Fibroblast of the conjunctiva (primary cell): ENCODE data around the gene CHST10.
"Not testable (repeated sequence)": the region's sequence is repeated elsewhere in the genome, so short reads cannot be mapped to it uniquely, and the experiment has no call there.

Source experiments
- DNase-seq: peaks from one replicate; pipeline ENCODE4 v3.0.0-alpha.2; 2010; ENCODE audit warnings: low read depth

Gene CHST10, protein sequence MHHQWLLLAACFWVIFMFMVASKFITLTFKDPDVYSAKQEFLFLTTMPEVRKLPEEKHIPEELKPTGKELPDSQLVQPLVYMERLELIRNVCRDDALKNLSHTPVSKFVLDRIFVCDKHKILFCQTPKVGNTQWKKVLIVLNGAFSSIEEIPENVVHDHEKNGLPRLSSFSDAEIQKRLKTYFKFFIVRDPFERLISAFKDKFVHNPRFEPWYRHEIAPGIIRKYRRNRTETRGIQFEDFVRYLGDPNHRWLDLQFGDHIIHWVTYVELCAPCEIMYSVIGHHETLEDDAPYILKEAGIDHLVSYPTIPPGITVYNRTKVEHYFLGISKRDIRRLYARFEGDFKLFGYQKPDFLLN

DNA sequence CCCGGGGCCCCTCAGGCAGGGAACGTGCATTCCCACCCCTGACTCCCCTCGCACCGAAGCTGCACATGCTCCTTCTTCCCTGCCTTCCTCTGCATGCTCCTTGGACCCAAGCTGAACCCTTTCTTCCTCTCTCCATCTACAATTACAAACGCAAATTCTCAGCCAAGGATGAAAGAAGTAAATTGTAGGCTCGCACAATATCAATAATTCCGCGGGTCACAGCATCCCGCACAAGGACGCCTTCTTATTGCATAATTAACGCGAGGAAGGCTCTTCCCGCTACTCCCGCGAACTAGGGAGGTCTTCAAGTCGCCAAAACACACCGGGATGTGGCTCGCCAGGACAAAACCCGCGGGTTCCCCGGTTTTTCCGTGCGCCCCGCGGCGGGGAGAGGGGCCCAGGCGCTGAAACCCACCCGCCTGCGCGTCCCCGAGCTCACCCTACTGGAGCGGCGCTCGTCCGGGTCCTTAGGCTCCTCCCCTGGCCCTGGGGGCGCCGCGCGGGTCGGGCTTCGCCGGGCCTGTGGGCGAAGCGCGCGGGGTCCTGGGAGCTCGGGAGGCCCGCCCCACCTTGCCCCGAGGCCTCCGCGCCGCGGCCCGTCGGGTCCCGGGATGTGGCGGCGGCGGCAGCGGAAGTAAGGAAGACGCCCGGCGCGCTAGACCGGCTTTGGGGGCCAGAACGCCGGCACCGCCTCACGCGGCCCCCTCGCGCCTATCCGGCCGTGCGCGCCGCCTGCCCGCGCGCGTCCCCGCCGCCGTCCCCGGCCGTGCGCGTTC, at the start of gene CHST10:
CHST10 (minus strand) TSS at position 734 of the 776 bp plus-strand sequence. CDS start 10,993 bp downstream, outside the sequence.
- DNase-seq, result no peak

DNA sequence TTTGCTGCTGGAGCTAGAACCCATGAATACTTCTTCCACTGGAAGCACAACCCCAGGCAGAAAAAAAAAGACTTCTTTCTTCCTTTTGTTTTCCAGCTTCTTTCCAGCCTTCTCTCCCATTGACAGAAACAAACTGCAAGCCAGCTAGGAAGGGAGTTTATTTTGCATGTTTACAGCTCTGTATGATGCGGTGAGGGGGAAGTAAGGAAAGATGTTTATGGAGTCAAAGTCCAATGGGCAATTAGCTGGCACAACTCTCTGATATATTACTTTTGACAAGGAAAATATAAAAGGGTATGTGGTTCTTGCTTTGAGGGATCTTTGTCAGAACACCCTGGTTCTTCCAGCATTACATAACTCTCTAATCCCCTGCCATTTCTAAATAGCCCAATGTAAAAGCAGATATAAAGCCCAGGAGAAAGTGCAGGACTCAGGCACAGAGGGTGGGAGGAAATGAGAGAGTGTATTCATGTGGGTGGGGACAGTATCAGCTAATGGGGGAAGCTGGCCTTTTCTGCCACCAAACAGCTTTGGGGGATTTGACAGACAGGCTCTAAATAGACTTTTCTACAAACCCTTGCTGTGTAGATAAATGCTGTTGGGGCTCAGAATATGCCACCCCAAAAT, 43.5 kb upstream of the CHST10 start:
- no peak for DNase-seq

DNA sequence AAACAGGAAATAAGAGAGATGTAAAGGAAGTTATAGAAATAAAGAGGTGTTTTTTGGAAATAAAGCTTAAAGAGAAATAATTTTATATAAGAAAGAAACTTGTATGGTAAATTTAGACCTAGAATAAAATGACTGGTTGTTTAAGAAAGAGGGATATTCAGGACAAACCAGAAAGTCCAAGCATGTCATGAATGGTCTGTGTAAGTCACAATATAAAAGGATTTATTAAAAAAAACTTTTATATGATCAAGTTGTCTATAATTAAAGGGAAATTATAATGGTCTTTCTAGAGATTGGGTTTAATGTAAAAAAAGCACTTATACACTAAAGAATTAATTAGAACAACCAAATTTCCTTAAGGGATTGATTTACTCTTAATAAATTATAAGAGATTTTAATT, 38.9 kb upstream of the CHST10 start:
- DNase-seq, result not testable (repeated sequence)

DNA sequence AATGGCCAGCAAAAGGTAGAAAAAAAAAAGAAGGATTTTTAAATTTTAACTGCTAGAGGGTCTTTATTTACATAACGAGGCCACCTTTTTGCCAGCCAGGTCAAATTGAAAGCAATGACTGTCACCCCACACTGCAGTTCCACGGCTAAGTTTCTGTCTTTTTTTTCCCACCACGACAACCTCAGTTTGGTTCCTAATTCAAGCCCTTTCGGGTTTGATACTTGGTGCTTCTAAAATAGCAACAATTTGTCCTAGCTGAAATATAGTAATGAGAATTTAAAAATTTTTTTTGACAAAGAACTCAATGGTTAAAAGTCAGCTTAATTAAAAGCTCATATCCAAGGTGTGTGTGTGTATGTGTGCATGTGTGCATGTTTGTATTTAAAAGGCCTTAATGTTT, 36.4 kb upstream of the CHST10 start:
- no peak for DNase-seq

DNA sequence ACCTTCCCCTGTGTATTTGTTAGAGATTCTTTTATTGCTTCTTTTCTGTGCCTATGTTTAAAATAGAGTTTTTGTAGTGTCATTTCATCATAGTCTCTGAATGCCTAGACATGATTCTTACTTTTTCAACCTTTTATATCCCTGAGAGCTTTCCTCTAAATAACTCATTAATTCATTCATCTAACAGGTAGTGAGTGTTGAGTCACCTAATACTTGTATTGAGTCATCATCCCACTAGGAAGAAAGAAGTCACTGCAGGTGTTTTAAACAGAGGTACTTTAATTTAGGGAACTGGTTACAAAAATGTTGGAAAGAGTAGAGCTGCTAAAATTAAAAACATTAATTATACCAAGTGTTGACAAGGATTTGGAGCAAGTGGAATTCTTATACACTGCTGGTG, 34.3 kb upstream of the CHST10 start:
- DNase-seq, result no peak

DNA sequence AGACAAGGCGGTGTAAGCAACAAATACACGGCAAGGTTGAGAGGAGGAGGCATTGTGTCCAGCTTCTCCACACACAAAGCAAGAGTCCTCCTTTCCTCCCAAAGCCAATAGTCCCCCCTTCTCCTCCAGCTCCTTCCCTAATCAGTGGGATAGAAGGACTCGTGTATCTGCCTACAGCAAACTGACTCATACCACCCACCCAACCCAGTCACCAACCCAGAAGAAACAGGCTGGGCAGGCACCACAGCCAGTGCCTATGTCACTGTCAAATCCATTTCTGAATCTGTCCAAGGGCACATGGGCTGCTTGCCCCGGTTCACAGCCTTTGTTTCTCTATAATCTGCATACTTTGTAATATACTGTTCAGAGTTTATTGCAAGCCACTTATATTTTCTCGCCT, 33.6 kb upstream of the CHST10 start:
- DNase-seq, result no peak

DNA sequence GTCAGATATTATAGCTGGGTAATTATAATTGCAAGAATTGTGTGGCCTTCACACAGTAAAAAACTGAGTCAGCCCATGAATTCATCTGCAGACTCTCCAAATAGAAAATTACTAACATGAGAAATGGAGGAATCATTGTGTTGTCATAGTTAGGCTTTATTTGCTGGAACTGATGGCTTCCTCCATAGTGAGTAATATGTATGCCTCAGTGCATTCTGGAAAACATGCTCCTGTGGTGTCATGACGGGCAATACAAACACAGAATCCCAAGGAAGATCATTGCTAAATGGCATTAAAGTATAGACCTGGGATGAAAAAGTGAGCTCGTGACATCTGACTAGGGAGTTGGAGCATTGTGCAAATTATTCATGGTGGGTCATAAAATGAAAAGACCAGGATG, 29.2 kb upstream of the CHST10 start:
- DNase-seq, result no peak

DNA sequence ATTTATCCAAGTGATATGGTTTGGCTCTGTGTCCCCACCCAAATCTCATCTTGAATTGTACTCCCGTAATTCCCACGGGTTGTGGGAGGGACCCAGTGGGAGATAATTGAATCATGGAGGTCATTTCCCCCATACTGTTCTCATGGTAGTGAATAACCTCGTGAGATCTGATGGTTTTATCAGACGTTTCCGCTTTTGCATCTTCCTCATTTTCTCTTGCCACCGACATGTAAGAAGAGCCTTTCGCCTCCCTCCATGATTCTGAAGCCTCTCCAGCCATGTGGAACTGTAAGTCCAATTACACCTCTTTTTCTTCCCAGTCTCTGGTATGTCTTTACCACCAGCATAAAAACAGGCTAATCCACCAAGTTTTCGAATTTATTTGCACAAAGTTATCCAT, 20.3 kb upstream of the CHST10 start:
- DNase-seq, result no peak

DNA sequence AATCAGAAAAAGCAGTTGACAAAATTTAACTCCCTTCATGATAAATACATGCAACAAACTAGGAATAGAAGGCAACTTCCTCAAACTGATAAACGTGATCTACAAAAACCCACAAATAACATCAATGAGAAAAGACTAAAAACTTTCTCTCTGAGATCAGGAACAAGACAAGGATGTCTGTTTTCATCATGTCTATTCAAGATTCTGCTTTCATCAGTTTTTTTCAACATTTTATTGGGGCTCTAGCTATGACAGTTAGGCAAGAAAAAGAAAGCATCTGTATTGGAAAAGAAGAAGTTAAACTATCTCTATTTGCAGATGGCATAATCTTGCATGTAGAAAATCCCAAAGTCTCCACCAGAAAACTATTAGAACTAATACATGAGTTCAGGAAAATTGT, 12.3 kb upstream of the CHST10 start:
- DNase-seq, result no peak

DNA sequence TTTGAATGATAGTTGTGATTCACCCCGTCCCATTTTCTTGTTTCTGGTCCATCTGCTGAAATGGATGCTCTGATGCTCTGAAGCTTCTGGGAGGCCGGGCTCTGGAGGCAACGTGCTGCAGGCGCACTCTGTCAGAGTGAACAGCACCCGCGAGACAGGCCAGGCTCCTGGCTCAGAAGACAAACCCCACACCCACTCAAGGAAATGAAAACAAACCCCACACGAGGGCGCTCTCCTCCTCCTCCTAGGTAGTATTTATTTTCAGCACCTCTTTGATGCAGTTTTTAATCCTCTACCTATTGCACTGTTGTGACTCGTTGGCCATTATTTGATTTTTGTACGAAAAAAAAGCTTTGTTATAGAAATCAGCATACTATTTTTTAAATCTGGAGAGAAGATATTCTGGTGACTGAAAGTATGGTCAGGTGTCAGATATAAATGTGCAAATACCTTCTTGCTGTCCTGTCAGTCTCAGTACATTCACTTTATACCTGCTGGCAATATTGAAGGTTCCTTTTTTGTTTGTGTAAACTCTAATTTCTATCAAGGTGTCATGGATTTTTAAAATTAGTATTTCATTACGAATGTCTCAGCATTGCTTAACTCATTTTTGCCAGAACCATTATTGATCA, 10.3 kb upstream of the CHST10 start:
- DNase-seq, result no peak

DNA sequence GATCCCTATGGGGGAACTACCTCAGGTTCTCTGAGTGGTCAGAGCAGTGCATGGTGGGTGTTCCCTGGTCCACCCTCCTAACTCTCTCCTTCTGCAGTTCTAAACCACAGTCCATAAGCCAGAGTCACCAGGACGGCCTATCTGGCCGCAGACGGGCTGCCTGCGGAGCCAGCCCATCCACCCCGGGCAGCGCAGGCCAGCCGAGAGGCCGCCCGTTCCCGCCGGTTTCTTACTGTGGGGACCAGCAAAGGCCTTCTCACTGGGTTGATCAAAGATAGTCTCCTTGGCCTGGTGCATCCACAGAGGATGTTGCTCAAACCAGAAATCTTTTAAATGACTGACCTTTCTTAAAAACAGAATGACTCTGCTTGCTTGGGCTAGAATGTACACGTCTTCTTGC, 9.6 kb upstream of the CHST10 start:
- no peak for DNase-seq

DNA sequence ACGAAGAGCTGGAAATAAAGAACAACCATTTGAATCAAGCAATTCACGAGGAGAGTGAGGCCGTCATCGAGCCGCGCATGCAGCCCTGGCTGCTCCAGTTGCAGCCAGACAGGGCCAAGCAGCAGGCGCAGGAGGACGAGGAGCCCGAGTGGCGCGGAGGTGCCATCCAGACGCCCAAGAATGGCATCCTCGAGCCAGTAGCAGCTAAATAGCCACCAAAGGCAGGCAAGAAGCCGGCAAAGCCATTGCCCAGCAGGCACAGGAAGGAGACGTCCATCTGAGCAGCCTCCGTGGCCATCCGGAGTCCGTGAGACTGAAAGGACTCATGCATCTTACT, 8.9 kb upstream of the CHST10 start:
- no peak for DNase-seq

DNA sequence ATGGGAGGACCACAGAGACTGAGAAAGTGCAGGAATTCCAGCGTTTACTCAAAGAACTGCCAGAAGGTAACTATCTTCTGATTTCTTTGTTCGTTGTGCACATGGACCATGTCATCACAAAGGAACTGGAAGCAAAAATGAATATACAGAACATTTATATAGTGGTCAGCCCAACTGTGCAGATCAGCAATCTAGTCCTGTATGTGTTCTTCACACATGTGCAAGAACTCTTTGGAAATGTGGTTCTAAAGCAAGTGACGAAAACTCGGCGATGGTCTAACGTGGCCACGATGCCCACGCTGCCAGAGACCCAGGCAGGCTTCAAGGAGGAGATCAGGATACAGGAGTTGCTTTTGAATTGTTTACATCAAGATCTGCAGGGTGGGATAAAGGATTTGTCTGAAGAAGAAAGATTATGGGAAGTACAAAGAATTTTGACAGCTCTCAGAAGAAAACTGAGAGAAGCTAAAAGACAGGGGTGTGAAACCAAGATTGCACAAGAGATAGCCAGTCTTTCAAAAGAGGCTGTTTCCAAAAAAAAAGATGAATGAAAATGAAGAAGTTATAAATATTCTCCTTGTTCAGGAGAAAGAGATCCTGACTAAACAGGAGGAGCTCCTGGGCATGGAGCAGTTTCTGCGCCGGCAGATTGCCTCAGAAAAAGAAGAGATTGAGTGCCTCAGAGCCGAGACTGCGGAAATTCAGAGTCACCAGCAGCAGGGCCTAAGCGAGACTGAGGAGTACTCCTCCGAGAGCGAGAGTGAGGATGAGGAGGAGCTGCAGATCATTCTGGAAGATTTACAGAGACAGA, 8.3 kb upstream of the CHST10 start:
- DNase-seq, result no peak

DNA sequence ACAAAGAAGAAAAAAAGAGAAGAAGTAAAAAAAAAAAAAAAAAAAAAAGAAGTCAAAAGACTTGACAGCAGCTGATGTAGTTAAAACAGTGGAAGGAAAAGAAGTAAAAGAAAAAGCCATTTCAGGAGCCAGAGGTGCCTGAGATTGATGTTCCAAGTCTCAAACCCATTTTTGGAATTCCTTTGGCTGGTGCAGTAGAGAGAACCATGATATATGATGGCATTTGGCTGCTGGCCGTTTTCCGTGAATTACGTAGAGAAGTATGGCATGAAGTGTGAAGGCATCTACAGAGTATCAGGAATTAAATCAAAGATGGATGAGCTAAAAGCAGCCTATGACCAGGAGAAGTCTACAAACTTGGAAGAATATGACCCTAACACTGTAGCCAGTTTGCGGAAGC, 7.6 kb upstream of the CHST10 start:
- no peak for DNase-seq

DNA sequence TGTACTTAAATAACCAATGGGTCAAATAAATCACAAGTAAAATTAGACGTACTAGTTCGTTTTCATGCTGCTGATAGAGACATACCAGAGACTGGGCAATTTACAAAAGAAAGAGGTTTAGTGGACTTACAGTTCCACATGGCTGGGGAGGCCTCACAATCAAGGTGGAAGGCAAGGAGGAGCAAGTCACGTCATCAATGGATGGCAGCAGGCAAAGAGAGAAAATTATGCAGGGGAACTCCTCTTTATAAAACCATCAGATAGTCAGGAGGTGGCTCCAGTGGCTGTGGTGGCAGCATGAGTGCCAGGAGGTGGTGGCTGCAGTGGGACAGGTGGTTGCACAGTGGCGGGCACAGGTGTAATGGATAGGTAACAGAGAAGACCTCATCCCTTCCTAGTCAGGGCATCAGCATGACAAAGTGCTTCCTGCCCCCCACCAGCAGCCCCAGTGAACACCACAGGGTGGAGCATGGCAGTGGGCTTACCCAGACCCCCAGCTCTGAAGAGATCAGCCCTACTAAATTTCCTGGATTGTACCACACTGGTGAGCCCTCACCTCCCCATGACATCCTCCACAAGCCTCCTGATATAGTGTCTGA, 6.9 kb upstream of the CHST10 start:
- DNase-seq, result no peak

DNA sequence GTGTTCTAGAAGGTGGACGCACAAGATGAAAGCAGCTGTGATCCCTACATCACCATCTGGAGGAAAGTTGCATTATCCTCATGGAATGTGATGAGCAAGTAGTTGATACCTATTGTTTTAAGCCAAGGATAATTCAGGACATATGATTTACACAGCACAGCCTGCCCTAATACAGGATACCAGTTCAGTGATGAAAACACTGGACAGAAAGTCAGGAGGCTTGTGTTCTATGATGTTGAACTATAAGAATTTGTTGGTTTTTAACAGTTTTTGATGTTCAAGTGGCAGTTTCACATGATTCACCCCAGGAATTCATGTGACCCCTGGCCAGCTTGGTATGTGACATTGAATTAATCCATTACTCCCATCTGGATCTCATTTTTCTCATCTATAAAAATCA, 6.2 kb upstream of the CHST10 start:
- no peak for DNase-seq

DNA sequence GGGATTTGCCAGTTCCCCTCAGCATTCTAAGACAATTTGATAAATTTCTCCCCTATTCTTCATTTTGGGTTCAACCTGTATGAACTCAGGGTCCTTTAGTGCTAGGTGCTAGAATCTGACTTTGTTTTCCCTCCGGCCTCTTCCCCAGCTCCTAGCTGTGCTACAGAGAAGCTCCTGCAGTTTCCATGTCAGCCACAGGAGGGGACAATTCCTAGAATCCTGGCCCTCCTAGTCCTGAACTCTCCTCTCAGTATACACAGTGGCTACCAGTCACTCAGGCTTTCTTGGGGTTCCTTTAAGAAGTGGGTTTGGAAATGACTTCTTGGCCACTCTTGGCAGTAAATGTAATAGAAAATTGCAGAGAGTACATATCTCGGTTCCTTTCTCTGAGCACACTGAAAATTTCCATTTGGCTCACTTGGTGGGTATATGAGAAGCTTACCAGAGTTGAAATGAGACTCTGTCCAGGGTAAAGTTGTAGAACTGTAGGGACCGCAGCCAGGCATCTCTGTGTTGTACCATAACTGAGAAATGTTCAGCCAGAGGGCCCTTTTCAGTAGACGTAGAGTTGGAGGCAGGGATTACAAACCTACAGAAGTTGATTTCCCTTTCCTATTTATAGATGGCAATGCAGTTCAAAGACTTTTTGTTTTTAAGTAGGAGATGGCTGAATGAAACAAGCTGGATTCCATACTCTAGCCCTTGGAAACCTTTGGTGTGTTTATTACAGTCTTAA, 5.0 kb upstream of the CHST10 start:
- no peak for DNase-seq

DNA sequence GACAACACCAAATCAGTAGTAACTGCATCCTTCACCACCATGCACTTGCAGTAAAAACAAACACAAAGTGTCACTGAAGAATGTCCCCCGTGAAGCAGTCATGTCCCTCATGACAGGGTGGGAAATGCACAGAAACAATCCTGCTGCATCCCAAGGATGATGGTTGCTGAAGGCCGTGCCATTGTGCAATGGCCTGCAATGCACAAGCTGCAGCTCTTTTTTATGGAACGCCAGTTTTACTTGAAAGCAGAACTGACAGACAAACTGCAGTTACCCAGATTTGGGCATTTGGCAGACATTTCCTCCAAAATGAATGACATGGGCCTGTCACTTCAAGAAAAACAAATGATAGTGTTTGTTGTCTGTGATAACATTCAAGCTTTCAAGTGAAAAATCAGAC, 2.4 kb upstream of the CHST10 start:
- no peak for DNase-seq

DNA sequence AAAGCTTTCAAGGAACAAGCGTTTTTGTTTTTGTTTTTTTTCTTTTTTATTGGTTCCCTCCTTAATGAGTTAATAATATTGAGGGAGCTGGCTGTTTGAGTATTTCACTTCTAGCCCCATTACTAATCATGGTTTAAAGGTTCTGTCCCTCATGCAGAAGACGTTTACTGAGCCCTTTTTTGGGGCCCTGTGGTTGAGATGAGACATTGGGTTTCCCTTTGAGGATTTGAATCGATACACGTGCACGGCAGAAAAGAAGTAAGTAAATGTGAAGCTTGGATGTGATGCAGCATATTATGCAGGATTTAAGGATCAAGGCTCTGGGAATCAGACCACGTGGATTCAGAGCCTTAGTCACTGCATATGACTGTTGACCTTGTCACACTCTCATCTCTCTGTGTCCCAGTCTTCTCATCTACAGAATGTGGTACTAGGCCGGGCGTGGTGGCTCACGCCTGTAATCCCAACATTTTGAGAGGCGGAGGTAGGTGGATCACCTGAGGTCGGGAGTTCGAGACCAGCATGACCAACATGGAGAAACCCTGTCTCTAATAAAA, 1.0 kb upstream of the CHST10 start:
- DNase-seq, result no peak

DNA sequence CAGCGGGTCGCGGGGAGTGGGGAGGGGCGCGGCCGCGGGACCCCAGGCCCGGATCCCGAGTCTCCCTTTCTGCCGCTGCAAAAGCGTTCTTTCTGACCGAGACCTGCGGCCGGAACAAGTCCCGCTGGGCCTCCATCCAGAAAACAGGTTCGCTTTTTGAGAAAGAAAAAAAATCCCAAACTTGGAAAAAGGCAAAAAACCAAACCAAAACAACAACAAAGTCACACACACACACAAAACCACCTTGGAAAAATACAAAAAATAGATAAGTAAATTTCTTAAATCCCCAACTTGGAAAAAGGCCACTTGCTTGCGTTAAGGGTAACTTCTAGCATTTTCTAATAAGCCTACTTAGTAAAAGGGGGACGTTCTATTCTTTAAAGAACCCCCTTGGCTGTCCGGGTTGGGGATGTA, 250 bp upstream of the CHST10 start:
- DNase-seq, result no peak
